ENCODE results near the gene CATSPER1. TPM values are rescaled to one million over a fixed set of nuclear protein-coding genes. Genes with fewer than 3 reads are reported as not detected.

Gene CATSPER1
- total and polyA plus RNA-seq, 2 donors (not counting 3 experiments of a cell fraction or from before 2014, with no cell fraction given) = 0.68 to 1.0 TPM

GRCh38 chr11:66046901-66047300 is 20.6 kb upstream of the CATSPER1 start:
- Histone ChIP-seq H3K4me2 (ENCODE audit: insufficient read depth, low read length) (no peak overlapping the region), H3K27me3 (ENCODE audit: control insufficient read depth in 2 of 2, insufficient read depth in 2 of 2, low read length in 2 of 2) (peaks cover 2 to 3% of the 10 kb centered on the region in 2 experiments), H2AFZ (ENCODE audit: low read depth, low read length) (no peak overlapping the region), H3K4me1 (ENCODE audit: control insufficient read depth, extremely low read depth, insufficient read depth, low read length) (peaks cover 7% of the 10 kb centered on the region), H3K27ac (ENCODE audit: insufficient read depth, low read depth, low read length) (no peak overlapping the region), H3K9me3 (replicated peaks; ENCODE audit: control insufficient read depth, insufficient read depth, low read length) (no peaks in the 10 kb centered on the region), H3K36me3 (ENCODE audit: control insufficient read depth in 2 of 2, extremely low read depth in 1 of 2, insufficient read depth in 2 of 2, low read length in 2 of 2) (no peaks in the 10 kb centered on the region), H3K9ac (replicated peaks; ENCODE audit: extremely low read depth, insufficient read depth, low read length) (no peak overlapping the region), H3K79me2 (ENCODE audit: control insufficient read depth, insufficient read depth, low read length) (no peaks in the 10 kb centered on the region), H4K20me1 (replicated peaks; ENCODE audit: control insufficient read depth, extremely low read depth, insufficient read depth, low read length) (no peaks in the 10 kb centered on the region), H3K4me3 (replicated peaks in 1 of 3; ENCODE audit: insufficient read depth in 1 of 3, low read depth in 1 of 3, low read length in 3 of 3) (no peak overlapping the region), H3K9me1 (replicated peaks; ENCODE audit: control insufficient read depth, extremely low read depth, insufficient read depth, low read length) (no peaks in the 10 kb centered on the region)
- intact Hi-C loops (cut with micrococcal nuclease) (no loop called here), dilution Hi-C loops (cut with MboI; ENCODE audit: extremely low pct_ligation_motif_present, low sequenced_read_pairs) (no loop called here)
- no TSS peak for BruUV-seq (replicated peaks)
- TF ChIP-seq MYC (IDR thresholded peaks at IDR 0.05; ENCODE audit: low read depth, low read length) = no peak
- TF ChIP-seq EZH2 (IDR thresholded peaks at IDR 0.05; ENCODE audit: borderline replicate concordance, low read depth, low read length, severe bottlenecking) = no peak
- TF ChIP-seq POLR2AphosphoS5 (IDR thresholded peaks at IDR 0.05; ENCODE audit: insufficient read depth, low read depth, low read length) = no peak
- TF ChIP-seq CTCF (IDR thresholded peaks at IDR 0.05; ENCODE audit: extremely low read depth in 1 of 2, insufficient read depth in 1 of 2, low read depth in 1 of 2, low read length in 2 of 2) = no peak
- no peak for TF ChIP-seq FOS (IDR thresholded peaks at IDR 0.05; ENCODE audit: borderline replicate concordance, insufficient read depth, low read length)
- DNase-seq (ENCODE audit: low read depth, low spot score) (no peak), FAIRE-seq (no peak)
- POLR2A ChIA-PET = no interaction called here
- CTCF ChIA-PET = interaction anchor here (2.7 kb wide), 1 partner anchor 11 kb away, joined by 18 read pairs; no protein-coding TSS in a partner anchor

- peak; percentile 69 for DNase-seq (ENCODE audit: low read depth, low spot score)
- no peak overlapping the region for H3K4me3 ChIP-seq (replicated peaks in 1 of 3; ENCODE audit: insufficient read depth in 1 of 3, low read depth in 1 of 3, low read length in 3 of 3)
Measured at GRCh38 chr11:66045177-66045639, 18.9 kb upstream of the CATSPER1 start.

More at GRCh38 chr11:66045177-66045639, 18.9 kb upstream of the CATSPER1 start:
- FAIRE-seq = peak; percentile 81
- Histone ChIP-seq H3K4me1 (ENCODE audit: control insufficient read depth, extremely low read depth, insufficient read depth, low read length) (no peaks in the 10 kb centered on the region), H4K20me1 (replicated peaks; ENCODE audit: control insufficient read depth, extremely low read depth, insufficient read depth, low read length) (no peaks in the 10 kb centered on the region), H3K9me3 (replicated peaks; ENCODE audit: control insufficient read depth, insufficient read depth, low read length) (no peaks in the 10 kb centered on the region), H3K9me1 (replicated peaks; ENCODE audit: control insufficient read depth, extremely low read depth, insufficient read depth, low read length) (no peaks in the 10 kb centered on the region), H3K36me3 (ENCODE audit: control insufficient read depth in 2 of 2, extremely low read depth in 1 of 2, insufficient read depth in 2 of 2, low read length in 2 of 2) (no peaks in the 10 kb centered on the region), H2AFZ (ENCODE audit: low read depth, low read length) (no peak overlapping the region), H3K27me3 (ENCODE audit: control insufficient read depth in 2 of 2, insufficient read depth in 2 of 2, low read length in 2 of 2) (peaks cover 2 to 3% of the 10 kb centered on the region in 2 experiments), H3K27ac (ENCODE audit: insufficient read depth, low read depth, low read length) (no peak overlapping the region), H3K9ac (replicated peaks; ENCODE audit: extremely low read depth, insufficient read depth, low read length) (no peak overlapping the region), H3K4me2 (ENCODE audit: insufficient read depth, low read length) (no peak overlapping the region), H3K79me2 (ENCODE audit: control insufficient read depth, insufficient read depth, low read length) (no peaks in the 10 kb centered on the region)
- dilution Hi-C loops (cut with MboI; ENCODE audit: extremely low pct_ligation_motif_present, low sequenced_read_pairs) (no loop called here), intact Hi-C loops (cut with micrococcal nuclease) (loop anchor here (1.0 to 2.0 kb wide), 3 partner anchors 23 to 56 kb away; partner anchors contain the start of genes BANF1 and EIF1AD)
- TF ChIP-seq EZH2 (IDR thresholded peaks at IDR 0.05; ENCODE audit: borderline replicate concordance, low read depth, low read length, severe bottlenecking) = no peak
- TF ChIP-seq CTCF (IDR thresholded peaks at IDR 0.05; ENCODE audit: extremely low read depth in 1 of 2, insufficient read depth in 1 of 2, low read depth in 1 of 2, low read length in 2 of 2) = peak; percentile 91 to 98
- no TSS peak for BruUV-seq (replicated peaks)
- POLR2A ChIA-PET = no interaction called here
- CTCF ChIA-PET = interaction anchor here (0.6 to 2.9 kb wide), 35 partner anchors 9 to 339 kb away, joined by 3 to 31 read pairs (median 5); partner anchors contain the start of genes BANF1, CATSPER1, CST6 and FIBP

All from endothelial cell of umbilical vein (primary cell).